Measurements from ENCODE around the gene OR2T3.
"Not testable (repeated sequence)": the region's sequence is repeated elsewhere in the genome, so short reads cannot be mapped to it uniquely, and the experiment has no call there.

The OR2T3 gene

DNA sequence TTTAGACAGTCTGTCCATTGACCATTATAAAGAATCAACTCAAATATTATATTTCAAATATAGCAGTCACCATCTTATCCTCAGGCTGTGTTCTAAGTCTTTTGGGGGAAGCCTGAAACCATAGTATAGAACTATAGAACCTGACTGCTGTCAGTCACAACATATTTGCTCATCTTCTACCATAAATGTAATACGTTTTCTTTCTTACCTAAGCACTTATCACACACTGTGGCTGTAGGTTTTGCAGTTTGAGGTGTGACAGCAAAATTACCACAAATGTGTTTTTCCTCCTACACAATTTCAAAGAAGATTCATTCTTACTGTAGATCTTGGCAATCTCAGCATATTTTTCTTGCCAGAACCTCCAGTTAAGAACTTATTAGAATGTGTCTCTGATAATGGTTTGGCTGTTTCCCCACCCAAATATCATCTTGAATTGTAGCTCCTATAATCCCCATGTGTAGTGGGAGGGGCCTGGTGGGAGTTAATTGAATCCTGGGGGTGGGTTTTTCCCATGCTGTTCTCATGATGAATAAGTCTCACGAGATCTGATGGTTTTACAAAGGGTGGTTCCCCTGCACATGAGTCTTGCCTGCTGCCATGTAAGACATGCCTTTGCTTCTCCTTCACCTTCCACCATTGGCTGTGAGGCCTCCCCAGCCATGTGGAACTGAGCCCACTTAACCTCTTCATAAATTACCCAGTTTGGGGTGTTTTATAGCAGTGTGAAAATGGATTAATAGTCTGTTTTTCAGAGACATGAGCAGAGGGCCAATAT is 30.5 kb upstream of the OR2T3 start:
- H3K4me3 ChIP-seq (ENCODE audit: low read depth in 1 of 2, low read length in 2 of 2); H3K9me3 ChIP-seq (ENCODE audit: control insufficient read depth in 1 of 2, low read length in 2 of 2); H3K36me3 ChIP-seq (ENCODE audit: control insufficient read depth in 1 of 2, insufficient read depth in 2 of 2, low read length in 2 of 2); H3K27ac ChIP-seq (ENCODE audit: low read depth, low read length); H3K27me3 ChIP-seq (ENCODE audit: control insufficient read depth in 1 of 2, insufficient read depth in 2 of 2, low read length in 2 of 2); H3K4me1 ChIP-seq (ENCODE audit: control insufficient read depth in 1 of 2, insufficient read depth in 2 of 2, low read length in 2 of 2); H3K9ac ChIP-seq (ENCODE audit: low read depth in 1 of 2, low read length in 2 of 2): not testable (repeated sequence)

DNA sequence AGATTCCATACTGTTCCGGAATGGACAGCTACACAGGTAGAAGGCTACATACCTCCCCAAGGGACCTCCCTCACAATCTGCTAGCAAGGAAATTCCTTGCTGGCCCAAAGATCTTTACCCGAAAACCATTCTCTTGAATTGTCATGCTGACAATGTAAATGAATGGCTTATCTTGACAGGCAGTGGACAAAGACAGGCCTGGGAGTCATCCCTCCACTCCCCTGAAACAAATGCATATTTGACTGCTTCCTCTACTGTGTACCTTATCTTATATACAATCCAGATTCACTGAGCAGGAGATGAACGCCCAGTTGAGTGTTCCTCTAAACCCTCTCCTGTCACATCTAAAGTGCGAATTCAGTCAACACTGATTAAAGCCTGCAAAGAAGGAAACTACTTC is 28.5 kb upstream of the OR2T3 start:
- not testable (repeated sequence) for H3K36me3 ChIP-seq (ENCODE audit: control insufficient read depth in 1 of 2, insufficient read depth in 2 of 2, low read length in 2 of 2); H3K27ac ChIP-seq (ENCODE audit: low read depth, low read length); H3K9ac ChIP-seq (ENCODE audit: low read depth in 1 of 2, low read length in 2 of 2); H3K27me3 ChIP-seq (ENCODE audit: control insufficient read depth in 1 of 2, insufficient read depth in 2 of 2, low read length in 2 of 2); H3K4me1 ChIP-seq (ENCODE audit: control insufficient read depth in 1 of 2, insufficient read depth in 2 of 2, low read length in 2 of 2); H3K4me3 ChIP-seq (ENCODE audit: low read depth in 1 of 2, low read length in 2 of 2); H3K9me3 ChIP-seq (ENCODE audit: control insufficient read depth in 1 of 2, low read length in 2 of 2)

DNA sequence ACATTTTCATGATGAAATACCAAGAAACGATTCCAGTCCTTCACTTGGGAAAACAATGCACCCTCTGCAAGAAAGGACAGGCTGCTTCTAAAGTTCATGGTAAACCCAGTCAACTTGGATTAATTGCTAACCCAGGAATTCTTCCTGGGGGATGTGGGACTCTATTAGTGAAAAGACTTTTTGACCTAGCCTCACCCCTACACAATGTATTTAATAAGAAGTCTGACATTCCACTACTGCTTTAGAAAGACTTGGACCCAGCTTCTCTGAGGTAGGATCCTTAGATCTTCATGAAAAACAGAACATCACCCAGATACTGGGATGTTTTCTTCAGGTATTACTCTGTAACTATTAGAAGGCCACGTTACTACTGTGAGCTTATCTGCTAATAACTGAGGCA is 27.8 kb upstream of the OR2T3 start, which contains the start of gene OR2T2:
OR2T2 (plus strand) TSS at position 239 of the 400 bp plus-strand sequence. CDS start 7,161 bp downstream, outside the sequence.
- H3K27me3 ChIP-seq (ENCODE audit: control insufficient read depth in 1 of 2, insufficient read depth in 2 of 2, low read length in 2 of 2); H3K4me1 ChIP-seq (ENCODE audit: control insufficient read depth in 1 of 2, insufficient read depth in 2 of 2, low read length in 2 of 2); H3K9me3 ChIP-seq (ENCODE audit: control insufficient read depth in 1 of 2, low read length in 2 of 2); H3K36me3 ChIP-seq (ENCODE audit: control insufficient read depth in 1 of 2, insufficient read depth in 2 of 2, low read length in 2 of 2); H3K9ac ChIP-seq (ENCODE audit: low read depth in 1 of 2, low read length in 2 of 2); H3K27ac ChIP-seq (ENCODE audit: low read depth, low read length); H3K4me3 ChIP-seq (ENCODE audit: low read depth in 1 of 2, low read length in 2 of 2): not testable (repeated sequence)

DNA sequence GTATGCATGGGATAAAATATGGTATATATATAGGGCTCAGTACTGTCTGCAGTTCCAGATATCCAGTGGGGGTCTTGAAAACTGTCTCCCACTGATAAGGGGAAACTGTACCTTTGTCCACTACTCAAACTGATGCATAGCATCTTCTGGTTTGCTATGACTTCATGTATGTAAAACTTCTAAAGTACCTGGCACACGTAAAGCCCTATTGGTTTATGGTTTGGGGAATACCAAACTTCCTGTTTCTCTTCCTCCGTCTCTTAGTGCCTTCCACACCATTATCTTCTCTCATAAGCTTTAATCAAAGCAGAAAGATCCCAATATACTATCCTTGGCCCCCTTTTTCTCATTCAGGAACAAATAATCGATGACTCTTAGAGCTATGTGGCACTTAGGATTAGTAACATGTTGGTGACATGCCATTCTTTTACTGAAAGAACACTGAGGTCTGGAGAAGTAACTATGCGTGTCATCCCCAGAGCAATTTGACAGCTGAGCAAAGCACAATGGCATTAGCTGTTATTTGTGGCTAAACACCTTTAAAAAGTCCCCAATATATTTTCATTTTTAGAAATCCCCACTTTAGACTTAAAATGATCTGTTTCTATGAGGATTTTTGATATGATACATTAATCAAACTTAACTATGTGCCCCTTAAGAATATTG is 24.6 kb upstream of the OR2T3 start:
- not testable (repeated sequence) for H3K9me3 ChIP-seq (ENCODE audit: control insufficient read depth in 1 of 2, low read length in 2 of 2); H3K4me3 ChIP-seq (ENCODE audit: low read depth in 1 of 2, low read length in 2 of 2); H3K27me3 ChIP-seq (ENCODE audit: control insufficient read depth in 1 of 2, insufficient read depth in 2 of 2, low read length in 2 of 2); H3K9ac ChIP-seq (ENCODE audit: low read depth in 1 of 2, low read length in 2 of 2); H3K4me1 ChIP-seq (ENCODE audit: control insufficient read depth in 1 of 2, insufficient read depth in 2 of 2, low read length in 2 of 2); H3K27ac ChIP-seq (ENCODE audit: low read depth, low read length); H3K36me3 ChIP-seq (ENCODE audit: control insufficient read depth in 1 of 2, insufficient read depth in 2 of 2, low read length in 2 of 2)

DNA sequence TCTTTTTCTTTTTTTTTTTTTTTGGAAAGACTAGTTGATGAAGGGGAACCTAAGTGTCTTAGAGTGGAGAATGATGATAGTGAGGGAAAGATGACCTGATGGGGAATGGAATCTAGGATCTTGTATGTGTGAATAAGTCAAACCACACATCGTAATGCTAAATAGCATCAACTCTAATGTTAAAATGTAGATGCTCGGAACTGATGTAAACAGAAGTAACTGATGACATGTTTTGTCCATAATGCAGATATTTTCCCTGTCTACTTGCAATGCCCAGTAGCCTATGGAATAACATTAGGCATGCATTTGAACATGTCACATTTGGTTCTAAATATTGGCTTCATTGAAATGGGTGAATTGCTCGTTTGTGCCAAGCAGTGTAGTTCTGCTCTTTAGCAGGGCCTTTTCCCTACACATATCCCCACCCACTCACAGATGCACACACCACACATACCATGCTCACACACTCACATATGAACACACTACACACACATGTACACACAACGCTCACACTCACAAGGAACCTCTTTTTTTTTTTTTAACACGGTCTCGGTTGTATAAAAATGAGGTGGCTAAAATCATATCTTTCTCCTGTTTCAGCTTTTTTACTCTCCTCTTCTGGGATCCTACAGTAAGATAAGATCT is 23.2 kb upstream of the OR2T3 start:
- H3K36me3 ChIP-seq (ENCODE audit: control insufficient read depth in 1 of 2, insufficient read depth in 2 of 2, low read length in 2 of 2); H3K9ac ChIP-seq (ENCODE audit: low read depth in 1 of 2, low read length in 2 of 2); H3K27me3 ChIP-seq (ENCODE audit: control insufficient read depth in 1 of 2, insufficient read depth in 2 of 2, low read length in 2 of 2); H3K27ac ChIP-seq (ENCODE audit: low read depth, low read length); H3K4me1 ChIP-seq (ENCODE audit: control insufficient read depth in 1 of 2, insufficient read depth in 2 of 2, low read length in 2 of 2); H3K4me3 ChIP-seq (ENCODE audit: low read depth in 1 of 2, low read length in 2 of 2); H3K9me3 ChIP-seq (ENCODE audit: control insufficient read depth in 1 of 2, low read length in 2 of 2): not testable (repeated sequence)

DNA sequence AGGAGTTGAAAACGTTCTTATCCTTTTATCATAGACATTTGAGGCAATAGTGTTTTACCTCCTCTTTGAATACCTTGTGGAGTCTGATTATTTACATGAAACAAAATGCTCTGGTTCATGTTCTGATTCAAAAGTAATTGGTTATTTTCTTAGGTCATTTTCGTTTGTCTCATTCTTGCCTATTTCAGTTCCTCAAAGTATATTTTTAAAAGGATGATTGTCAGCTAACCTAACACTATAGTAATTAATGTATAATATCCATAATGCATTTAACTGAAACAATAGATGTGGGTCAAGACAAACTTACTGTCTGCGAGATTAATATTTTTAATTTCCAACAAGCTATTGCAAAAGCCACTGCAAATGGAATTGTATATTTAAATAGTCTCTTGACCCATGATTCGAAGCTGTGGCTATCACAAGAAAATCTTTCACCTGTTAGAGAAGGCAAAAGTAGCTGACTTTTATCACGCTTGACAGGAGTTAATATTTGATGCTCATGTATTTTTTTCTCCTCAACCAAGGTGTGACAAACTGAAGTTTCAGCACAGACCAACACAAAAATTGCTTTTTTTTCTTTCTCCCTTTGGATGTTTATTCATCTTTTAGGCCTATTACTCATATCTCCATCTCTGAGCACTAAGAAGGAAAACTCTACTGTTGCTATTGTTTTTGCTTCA is 22.5 kb upstream of the OR2T3 start:
- H3K27ac ChIP-seq (ENCODE audit: low read depth, low read length); H3K27me3 ChIP-seq (ENCODE audit: control insufficient read depth in 1 of 2, insufficient read depth in 2 of 2, low read length in 2 of 2); H3K9me3 ChIP-seq (ENCODE audit: control insufficient read depth in 1 of 2, low read length in 2 of 2); H3K36me3 ChIP-seq (ENCODE audit: control insufficient read depth in 1 of 2, insufficient read depth in 2 of 2, low read length in 2 of 2); H3K4me1 ChIP-seq (ENCODE audit: control insufficient read depth in 1 of 2, insufficient read depth in 2 of 2, low read length in 2 of 2); H3K9ac ChIP-seq (ENCODE audit: low read depth in 1 of 2, low read length in 2 of 2); H3K4me3 ChIP-seq (ENCODE audit: low read depth in 1 of 2, low read length in 2 of 2): not testable (repeated sequence)

DNA sequence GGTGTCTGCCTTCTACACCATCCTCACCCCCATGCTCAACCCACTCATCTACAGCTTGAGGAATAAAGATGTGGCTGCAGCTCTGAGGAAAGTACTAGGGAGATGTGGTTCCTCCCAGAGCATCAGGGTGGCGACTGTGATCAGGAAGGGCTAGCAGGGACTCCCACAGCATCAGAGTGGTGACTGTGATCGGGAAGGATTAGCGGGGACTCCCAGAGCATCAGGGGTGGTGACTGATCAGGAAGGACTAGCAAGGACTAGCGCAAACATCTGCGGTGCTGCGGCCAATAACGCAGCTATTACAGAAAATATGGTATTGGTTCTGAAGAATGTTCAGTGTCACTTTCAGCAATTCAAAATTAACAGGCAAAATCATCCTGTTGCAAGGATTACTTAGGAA is 19.5 kb upstream of the OR2T3 start:
- H3K4me3 ChIP-seq (ENCODE audit: low read depth in 1 of 2, low read length in 2 of 2); H3K9me3 ChIP-seq (ENCODE audit: control insufficient read depth in 1 of 2, low read length in 2 of 2); H3K9ac ChIP-seq (ENCODE audit: low read depth in 1 of 2, low read length in 2 of 2); H3K27ac ChIP-seq (ENCODE audit: low read depth, low read length); H3K4me1 ChIP-seq (ENCODE audit: control insufficient read depth in 1 of 2, insufficient read depth in 2 of 2, low read length in 2 of 2); H3K27me3 ChIP-seq (ENCODE audit: control insufficient read depth in 1 of 2, insufficient read depth in 2 of 2, low read length in 2 of 2); H3K36me3 ChIP-seq (ENCODE audit: control insufficient read depth in 1 of 2, insufficient read depth in 2 of 2, low read length in 2 of 2): not testable (repeated sequence)

DNA sequence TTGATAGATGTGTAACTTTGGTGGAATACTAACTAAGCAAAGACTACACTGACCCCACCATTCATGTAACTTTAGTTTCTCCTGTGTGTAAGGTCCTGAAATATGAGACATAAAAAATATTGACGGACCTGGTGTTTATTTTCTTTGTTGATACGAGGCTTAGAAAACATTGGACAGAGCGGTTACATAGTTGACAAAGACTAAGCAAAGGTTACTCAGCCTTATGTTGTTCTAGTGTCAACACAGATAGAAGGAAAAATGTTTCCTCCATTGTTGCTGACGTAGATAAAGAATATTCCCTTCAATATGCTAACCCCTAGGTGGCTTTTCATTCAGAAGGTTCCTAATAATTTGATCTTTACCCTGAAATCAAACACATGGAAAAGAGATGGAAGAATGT is 18.1 kb upstream of the OR2T3 start:
- not testable (repeated sequence) for H3K27ac ChIP-seq (ENCODE audit: low read depth, low read length); H3K36me3 ChIP-seq (ENCODE audit: control insufficient read depth in 1 of 2, insufficient read depth in 2 of 2, low read length in 2 of 2); H3K27me3 ChIP-seq (ENCODE audit: control insufficient read depth in 1 of 2, insufficient read depth in 2 of 2, low read length in 2 of 2); H3K9me3 ChIP-seq (ENCODE audit: control insufficient read depth in 1 of 2, low read length in 2 of 2); H3K9ac ChIP-seq (ENCODE audit: low read depth in 1 of 2, low read length in 2 of 2); H3K4me1 ChIP-seq (ENCODE audit: control insufficient read depth in 1 of 2, insufficient read depth in 2 of 2, low read length in 2 of 2); H3K4me3 ChIP-seq (ENCODE audit: low read depth in 1 of 2, low read length in 2 of 2)

DNA sequence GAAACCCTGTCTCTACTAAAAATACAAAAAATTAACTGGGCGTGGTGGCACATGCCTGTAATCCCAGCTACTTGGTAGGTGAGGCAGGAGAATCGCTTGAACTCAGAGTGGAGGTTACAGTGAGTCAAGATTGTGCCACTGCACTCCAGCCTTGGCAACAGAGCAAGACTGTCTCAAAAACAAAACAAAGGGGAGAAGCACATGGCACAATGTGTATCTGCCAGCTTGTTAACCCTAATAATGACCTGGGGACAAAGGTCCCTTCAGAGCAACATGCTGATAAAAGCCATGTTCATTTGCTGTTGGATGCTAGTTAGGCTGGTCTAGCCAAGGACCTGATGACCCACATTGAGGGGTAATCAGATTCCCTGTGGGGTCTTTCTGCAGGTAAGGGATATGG is 16.5 kb upstream of the OR2T3 start:
- H3K4me3 ChIP-seq (ENCODE audit: low read depth in 1 of 2, low read length in 2 of 2); H3K27ac ChIP-seq (ENCODE audit: low read depth, low read length); H3K36me3 ChIP-seq (ENCODE audit: control insufficient read depth in 1 of 2, insufficient read depth in 2 of 2, low read length in 2 of 2); H3K9me3 ChIP-seq (ENCODE audit: control insufficient read depth in 1 of 2, low read length in 2 of 2); H3K27me3 ChIP-seq (ENCODE audit: control insufficient read depth in 1 of 2, insufficient read depth in 2 of 2, low read length in 2 of 2); H3K4me1 ChIP-seq (ENCODE audit: control insufficient read depth in 1 of 2, insufficient read depth in 2 of 2, low read length in 2 of 2); H3K9ac ChIP-seq (ENCODE audit: low read depth in 1 of 2, low read length in 2 of 2): not testable (repeated sequence)

DNA sequence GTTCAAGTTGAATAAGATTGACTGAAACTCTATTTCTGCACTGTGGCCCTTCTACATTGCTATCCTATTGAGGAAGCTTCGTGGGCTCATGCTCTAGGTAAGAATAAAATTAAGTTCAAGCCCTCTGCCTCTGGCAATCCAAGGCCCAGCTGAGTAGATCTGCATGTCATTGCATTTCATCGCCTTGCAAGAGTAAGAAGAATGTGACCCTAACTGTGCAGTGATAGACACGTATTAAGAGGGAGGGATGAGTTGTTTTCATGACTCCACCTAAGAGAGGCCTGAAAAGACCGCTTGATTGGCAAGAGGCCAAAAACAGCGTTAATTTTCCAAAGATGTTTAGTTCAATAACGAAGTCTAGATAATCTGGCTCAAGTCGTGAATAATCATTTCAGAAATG is 14.0 kb upstream of the OR2T3 start:
- not testable (repeated sequence) for H3K4me1 ChIP-seq (ENCODE audit: control insufficient read depth in 1 of 2, insufficient read depth in 2 of 2, low read length in 2 of 2); H3K27me3 ChIP-seq (ENCODE audit: control insufficient read depth in 1 of 2, insufficient read depth in 2 of 2, low read length in 2 of 2); H3K9ac ChIP-seq (ENCODE audit: low read depth in 1 of 2, low read length in 2 of 2); H3K9me3 ChIP-seq (ENCODE audit: control insufficient read depth in 1 of 2, low read length in 2 of 2); H3K4me3 ChIP-seq (ENCODE audit: low read depth in 1 of 2, low read length in 2 of 2); H3K27ac ChIP-seq (ENCODE audit: low read depth, low read length); H3K36me3 ChIP-seq (ENCODE audit: control insufficient read depth in 1 of 2, insufficient read depth in 2 of 2, low read length in 2 of 2)

Measured in duodenal mucosa (tissue), 2 donors.